Smooth muscle cell (in vitro differentiated cells): ENCODE results near the gene TENM4. TPM values are rescaled to one million over a fixed set of nuclear protein-coding genes. Genes with fewer than 3 reads are reported as not detected.

Experiments used
- DNase-seq: peaks from one replicate; lab custom pipeline; 2025; ENCODE audit not compliant: unreplicated experiment; lab: John Stamatoyannopoulos, UW
- H2AFZ ChIP-seq: fragments of 200-600 bp; sonication (generic); 2 replicates; pipeline ENCODE4 v1.6.0; 2016; ENCODE audit warnings: antibody characterized with exemption, low read depth, mild to moderate bottlenecking
- H3F3A ChIP-seq: fragments of 200-600 bp; sonication (generic); 2 replicates; pipeline ENCODE4 v1.6.0; 2017; ENCODE audit warnings: antibody characterized with exemption, low read depth
- H3K27ac ChIP-seq: fragments of 200-600 bp; sonication (generic); 2 replicates; pipeline ENCODE4 v1.5.1; 2016; ENCODE audit warnings: low read depth, mild to moderate bottlenecking
- H3K27me3 ChIP-seq: fragments of 200-600 bp; sonication (generic); 2 replicates; pipeline ENCODE4 v1.6.1; 2016; ENCODE audit warnings: low read depth, mild to moderate bottlenecking
- H3K36me3 ChIP-seq: fragments of 200-600 bp; sonication (generic); 2 replicates; pipeline ENCODE4 v1.5.1; 2016; ENCODE audit warnings: low read depth
- H3K4me1 ChIP-seq: fragments of 200-600 bp; sonication (generic); 2 replicates; pipeline ENCODE4 v1.5.1; 2016; ENCODE audit warnings: low read depth
- H3K4me2 ChIP-seq: fragments of 200-600 bp; sonication (generic); 2 replicates; pipeline ENCODE4 v1.6.0; 2016; ENCODE audit warnings: mild to moderate bottlenecking
- H3K4me3 ChIP-seq: fragments of 200-600 bp; sonication (generic); 2 replicates; pipeline ENCODE4 v1.5.1; 2016; ENCODE audit warnings: mild to moderate bottlenecking
- H3K79me2 ChIP-seq: fragments of 200-600 bp; sonication (generic); 2 replicates; pipeline ENCODE4 v1.6.0; 2016; ENCODE audit warnings: low read depth, mild to moderate bottlenecking
- H3K9ac ChIP-seq: fragments of 200-600 bp; sonication (generic); 2 replicates; pipeline ENCODE4 v1.6.0; 2016; ENCODE audit warnings: low read depth
- H3K9me3 ChIP-seq: fragments of 200-600 bp; sonication (generic); replicated peaks from 2 replicates; pipeline ENCODE4 v1.5.1; 2016; ENCODE audit warnings: low read depth
- H4K20me1 ChIP-seq: fragments of 200-600 bp; sonication (generic); 2 replicates; pipeline ENCODE4 v1.6.0; 2016; ENCODE audit warnings: low read depth
- CTCF ChIP-seq: fragments of 200-600 bp; sonication (generic); IDR thresholded peaks from 2 replicates; pipeline ENCODE4 v1.5.1; 2017; ENCODE audit warnings: borderline replicate concordance, mild to moderate bottlenecking, antibody characterized with exemption; ENCODE audit not compliant: insufficient read depth, poor library complexity, severe bottlenecking
- WGBS: methylation state at CpG from one replicate; pipeline ENCODE4 v1.1.7; 2016; ENCODE audit warnings: low lambda C conversion rate; 5-methylcytosine and 5-hydroxymethylcytosine counted together
- polyA plus RNA-seq: library from polyadenylated mRNA; unstranded; fragments of >200 nt; fragmentation: Nextera tagmentation; extraction: Ambion mirVana; gene quantifications from 2 replicates; pipeline ENCODE4 v1.2.1, GENCODE V29; 2016
- total RNA-seq: library from RNA; depleted of rRNA; stranded (reverse); fragments of >200 nt; gene quantifications from 2 replicates; pipeline ENCODE4 v1.2.3, GENCODE V29; 2014

The TENM4 gene
- total and polyA plus RNA-seq, 2 experiments from 2014 or later: 31.6 to 38.2 TPM

- 34% methylated on average over 4 of the region's 4 CpGs for WGBS
- peaks cover 78% of the 10 kb centered on the region for H3K79me2 ChIP-seq
- H3K36me3 ChIP-seq: no peaks in the 10 kb centered on the region
- TF ChIP-seq CTCF: no peak
- no peaks in the 10 kb centered on the region for H3K27me3 ChIP-seq
- no peaks in the 10 kb centered on the region for H4K20me1 ChIP-seq
- no peak overlapping the region for H3K9ac ChIP-seq
- H2AFZ ChIP-seq: no peak overlapping the region
- H3K4me3 ChIP-seq: no peak overlapping the region
- H3K4me1 ChIP-seq: peaks cover 47% of the 10 kb centered on the region
- peaks cover 8% of the 10 kb centered on the region for H3F3A ChIP-seq
- no peak overlapping the region for H3K27ac ChIP-seq
- H3K4me2 ChIP-seq: no peak overlapping the region
- H3K9me3 ChIP-seq: no peaks in the 10 kb centered on the region
- DNase-seq: no peak
These were observed 487.9 kb downstream of the TENM4 start for GRCh38 chr11:78952890-78953289.

GRCh38 chr11:78952175-78952574 lies 488.7 kb downstream of the TENM4 start:
- H4K20me1 ChIP-seq: no peaks in the 10 kb centered on the region
- no peak overlapping the region for H3K27ac ChIP-seq
- H3K4me1 ChIP-seq: peaks cover 40% of the 10 kb centered on the region
- no peak overlapping the region for H3K4me3 ChIP-seq
- TF ChIP-seq CTCF: no peak
- H3K36me3 ChIP-seq: no peaks in the 10 kb centered on the region
- H3K9me3 ChIP-seq: no peaks in the 10 kb centered on the region
- no peaks in the 10 kb centered on the region for H3K27me3 ChIP-seq
- H2AFZ ChIP-seq: no peak overlapping the region
- WGBS: 20% methylated on average over 7 of the region's 7 CpGs
- H3K79me2 ChIP-seq: peaks cover 81% of the 10 kb centered on the region
- no peak overlapping the region for H3K4me2 ChIP-seq
- peaks cover 8% of the 10 kb centered on the region for H3F3A ChIP-seq
- H3K9ac ChIP-seq: no peak overlapping the region
- no peak for DNase-seq

- Histone ChIP-seq H2AFZ (no peak overlapping the region), H3K79me2 (peaks cover 71% of the 10 kb centered on the region), H3K36me3 (no peaks in the 10 kb centered on the region), H3K4me2 (no peak overlapping the region), H3K27ac (no peak overlapping the region), H3F3A (peaks cover 22% of the 10 kb centered on the region), H3K4me3 (no peak overlapping the region), H4K20me1 (no peaks in the 10 kb centered on the region), H3K27me3 (no peaks in the 10 kb centered on the region), H3K4me1 (peaks cover 30% of the 10 kb centered on the region), H3K9me3 (no peaks in the 10 kb centered on the region), H3K9ac (no peak overlapping the region)
- no peak for TF ChIP-seq CTCF
- DNase-seq: no peak
- WGBS: 64% methylated on average over 6 of the region's 6 CpGs
These were observed 490.7 kb downstream of the TENM4 start for GRCh38 chr11:78949976-78950690.
